ENCODE data around the gene NXPH4.

The NXPH4 gene

DNA sequence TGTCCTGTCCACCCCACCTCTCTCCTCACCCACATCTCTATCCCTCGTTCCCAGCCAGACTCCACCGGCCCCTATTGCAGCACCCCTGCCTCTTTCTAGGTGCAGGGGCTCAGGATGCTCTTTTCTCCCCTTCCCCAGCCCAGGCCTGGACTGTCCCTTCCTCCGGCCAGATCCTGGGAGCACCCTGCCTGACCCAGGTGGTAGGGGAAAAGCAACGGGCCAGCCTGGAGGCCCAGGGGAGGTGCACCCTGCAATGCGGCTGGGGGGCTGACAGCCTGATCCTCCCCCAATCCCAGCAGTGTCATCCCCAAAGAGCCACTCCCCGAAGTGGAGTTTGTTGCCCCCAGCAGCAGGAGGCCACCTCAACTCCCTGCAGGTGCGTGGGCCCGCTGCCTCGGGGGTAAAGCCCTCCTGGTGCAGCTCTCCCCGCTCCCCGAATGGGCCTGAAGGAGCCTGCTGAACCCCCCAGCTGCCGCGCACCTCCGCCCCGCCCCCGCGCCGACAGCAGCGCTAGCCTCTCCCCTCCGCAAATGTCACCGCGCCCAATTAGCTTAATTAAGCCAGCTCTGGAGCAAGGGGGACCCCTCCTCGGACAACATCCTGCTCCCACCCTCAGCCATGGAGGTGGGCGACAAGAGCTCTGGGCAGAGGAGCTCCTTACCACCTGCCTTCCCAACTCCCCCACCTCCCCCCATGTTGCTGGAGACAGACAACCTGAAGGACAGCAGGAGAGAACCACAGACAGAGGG, 4.7 kb downstream of the NXPH4 start:
- DNase-seq = no peak

DNA sequence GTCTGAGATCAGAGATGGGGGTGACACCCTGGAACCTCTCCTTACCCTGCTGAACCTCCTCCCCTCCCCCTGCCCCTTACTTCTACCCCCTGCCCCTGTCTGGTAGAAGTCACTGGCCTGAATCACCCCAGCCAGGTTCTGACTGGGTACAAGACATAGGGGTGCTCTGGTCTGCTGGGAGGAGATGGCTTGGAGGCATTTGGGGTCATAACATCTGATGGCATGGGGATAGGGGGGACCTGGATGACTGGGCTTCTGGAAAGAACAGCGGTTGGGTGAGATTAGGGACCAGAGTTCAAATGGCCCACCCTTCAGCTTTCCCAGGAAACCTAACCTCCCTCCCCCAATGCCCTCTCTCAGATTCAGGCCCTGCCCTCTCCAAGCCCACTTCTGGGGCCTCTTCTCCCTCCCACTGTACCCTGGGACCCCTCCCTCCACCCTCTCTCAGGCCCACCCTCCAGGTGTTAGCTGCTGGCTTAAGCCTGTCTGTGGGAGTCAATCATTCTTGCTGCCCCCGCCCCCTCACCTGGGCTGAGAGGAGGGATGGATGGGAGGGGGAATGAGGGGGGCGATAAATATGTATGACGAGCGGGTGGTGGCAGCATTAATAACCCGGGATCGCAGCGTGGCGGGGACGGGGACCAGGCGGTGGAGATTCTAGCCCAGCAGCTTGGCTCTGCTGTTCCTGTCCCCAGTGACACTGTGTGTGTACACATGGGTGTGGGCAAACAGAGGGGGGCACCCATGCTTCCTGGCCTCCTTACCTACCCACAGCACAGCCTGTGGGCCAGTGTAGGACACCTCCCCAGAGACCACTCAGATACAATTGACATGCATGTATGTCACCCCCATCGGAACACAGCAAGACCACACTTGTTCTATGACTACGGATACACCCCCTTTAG, 5.9 kb downstream of the NXPH4 start:
- DNase-seq = no peak

DNA sequence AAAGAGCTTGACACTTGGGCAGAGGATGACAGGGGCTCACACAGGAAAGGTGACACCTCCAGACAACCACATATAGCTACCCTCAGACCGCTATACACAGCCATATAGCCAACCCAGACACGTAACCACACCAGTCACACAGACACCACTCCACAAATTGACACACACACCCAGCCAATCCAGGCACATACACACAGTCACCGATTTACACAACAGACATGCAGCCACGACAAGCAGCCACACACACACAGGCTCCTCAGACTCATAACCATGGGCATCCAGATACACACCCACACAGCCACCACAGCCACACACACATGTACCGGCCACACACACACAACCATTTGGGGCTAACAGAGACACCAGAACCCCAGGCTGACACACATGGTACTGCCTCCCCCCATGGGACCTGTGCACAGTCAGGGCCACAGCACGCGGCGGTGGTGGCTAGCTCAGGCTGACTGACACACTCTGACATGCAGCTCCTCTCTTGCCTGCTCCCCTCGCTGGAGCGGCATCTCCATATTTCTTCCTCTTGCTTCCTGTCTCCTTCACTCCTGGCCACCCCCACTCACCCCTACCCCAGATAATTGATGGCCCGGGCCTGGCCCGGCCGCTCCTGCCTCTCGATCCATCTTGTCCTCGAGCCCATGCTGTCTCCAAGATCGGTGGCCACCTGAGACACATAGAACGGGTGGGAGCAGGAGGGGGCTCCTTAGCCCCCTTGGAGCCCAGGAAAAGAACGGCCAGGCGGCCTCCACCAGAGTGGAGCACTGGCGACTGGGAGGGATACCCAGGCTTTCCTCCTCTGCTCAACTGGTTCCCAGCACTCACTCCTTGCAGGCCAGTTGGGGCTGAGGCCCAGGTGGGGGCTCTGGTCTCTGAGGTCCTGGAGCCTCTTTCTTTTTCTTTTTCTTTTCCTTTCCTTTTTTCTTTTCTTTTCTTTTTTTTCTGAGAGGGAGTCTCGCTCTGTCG, 6.9 kb downstream of the NXPH4 start:
- no peak for DNase-seq

GRCh38 chr12:57224278-57224972, 7.8 kb downstream of the NXPH4 start:
- no peak for DNase-seq

- peak; percentile 52 for DNase-seq
Observed at GRCh38 chr12:57224973-57225679, 8.5 kb downstream of the NXPH4 start.

DNA sequence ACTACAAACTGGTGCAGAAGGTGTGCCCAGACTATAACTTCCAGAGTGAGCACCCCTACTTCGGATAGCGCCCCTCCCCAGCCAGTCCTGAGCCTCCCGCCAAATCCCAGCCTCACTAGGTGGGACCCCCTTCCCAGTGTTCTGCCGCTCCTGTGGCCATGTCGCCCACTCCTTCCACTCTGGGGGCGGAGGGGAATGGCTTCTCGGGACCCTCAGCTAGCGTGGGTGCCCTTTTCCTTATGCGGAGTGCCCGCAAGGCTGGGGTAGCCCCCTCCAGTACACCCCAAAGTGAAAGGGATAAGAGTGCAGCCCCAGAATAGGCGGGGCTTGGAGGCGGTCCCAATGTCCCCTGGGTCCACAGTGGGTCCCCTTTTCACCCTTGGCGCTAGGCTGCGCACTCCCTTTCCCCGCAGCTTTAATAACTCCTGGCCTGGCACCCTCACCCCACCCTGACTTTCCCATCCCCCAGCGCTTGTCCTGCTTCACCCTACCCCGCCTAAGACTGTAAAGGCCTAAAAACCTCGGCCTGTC, 9.2 kb downstream of the NXPH4 start:
- DNase-seq = no peak

GRCh38 chr12:57226588-57227314, 10.2 kb downstream of the NXPH4 start:
- DNase-seq = no peak

GRCh38 chr12:57227315-57228115, 10.9 kb downstream of the NXPH4 start:
- no peak for DNase-seq

- no peak for DNase-seq
Observed at GRCh38 chr12:57229046-57229633, 12.5 kb downstream of the NXPH4 start.

- DNase-seq = peak; percentile 88 to 92
Observed at GRCh38 chr12:57229634-57230380, 13.2 kb downstream of the NXPH4 start, which contains the start of gene SHMT2. TSS of gene SHMT2 (plus strand) at chr12:57229711. CDS start at chr12:57229779, 68 bp downstream.

- DNase-seq = no peak
Observed at GRCh38 chr12:57230381-57231155, 14.0 kb downstream of the NXPH4 start.

- no peak for DNase-seq
Observed at GRCh38 chr12:57231276-57232021, 14.9 kb downstream of the NXPH4 start.

GRCh38 chr12:57232156-57232756, 15.7 kb downstream of the NXPH4 start:
- DNase-seq = no peak

GRCh38 chr12:57233357-57234232, 17.0 kb downstream of the NXPH4 start:
- no peak for DNase-seq

GRCh38 chr12:57234233-57234570, 17.6 kb downstream of the NXPH4 start:
- DNase-seq = no peak

Measured in activated CD4-positive, alpha-beta T cell treated with anti-CD3 and anti-CD28 coated beads, Interleukin-2, amount 50 U/mL, for 4 hours (primary cell).